Uterus (tissue), 4 donors: ENCODE data around the gene ANXA9. TPM values are rescaled to one million over a fixed set of nuclear protein-coding genes. Genes with fewer than 3 reads are reported as not detected.

Experiments used
- DNase-seq, 2 donors: peaks; one replicate each; pipeline ENCODE4 v3.0.0-alpha.2; 2019 to 2020
- H3K27ac ChIP-seq, 2 donors: fragments of 200-600 bp; sonication (generic); 1 replicate in 1 of 2; 2 replicates in 1 of 2; pipeline ENCODE4 v1.5.1; 2016 to 2018
- H3K27me3 ChIP-seq, 2 donors: fragments of 200-600 bp; sonication (generic); one replicate each; pipeline ENCODE4 v1.5.1; 2018 to 2019; ENCODE audit warnings: control low read depth in 1 of 2
- H3K36me3 ChIP-seq, 2 donors: fragments of 200-600 bp; sonication (generic); one replicate each; pipeline ENCODE4 v1.5.1; 2019; ENCODE audit warnings: control low read depth in 1 of 2
- H3K4me1 ChIP-seq, 2 donors: fragments of 200-600 bp; sonication (generic); one replicate each; pipeline ENCODE4 v1.5.1; 2018 to 2019; ENCODE audit warnings: control low read depth in 1 of 2
- H3K4me3 ChIP-seq, 2 donors: fragments of 200-600 bp; sonication (generic); 1 replicate in 1 of 2; 2 replicates in 1 of 2; pipeline ENCODE4 v1.5.1; 2018 to 2019; ENCODE audit warnings: mild to moderate bottlenecking in 1 of 2
- H3K9me3 ChIP-seq, 2 donors: fragments of 200-600 bp; sonication (generic); one replicate each; pipeline ENCODE4 v1.5.1; 2019; ENCODE audit warnings: control low read depth in 1 of 2
- CTCF ChIP-seq, 4 experiments: fragments of 200-600 bp in 2 of 4; fragments of 450-650 bp in 2 of 4; sonication (generic) in 2 of 4; IDR thresholded peaks; one replicate each; pipeline ENCODE4 v1.5.1; 2016 to 2019; ENCODE audit warnings: antibody characterized with exemption in 4 of 4, mild to moderate bottlenecking in 2 of 4, moderate library complexity in 1 of 4
- POLR2A ChIP-seq, 2 donors: fragments of 450-650 bp; IDR thresholded peaks; one replicate each; pipeline ENCODE4 v1.6.1; 2016; ENCODE audit warnings: antibody characterized with exemption in 2 of 2, mild to moderate bottlenecking in 1 of 2, moderate library complexity in 1 of 2
- intact Hi-C: fragments of 100-400 bp; cut with DNase I; formaldehyde crosslinking; loops from one replicate; pipeline ENCODE4 v1.15.1; 2023; ENCODE audit warnings: low total_unique reads
- total RNA-seq, 4 donors: library from RNA; depleted of rRNA in 3 of 4; stranded (reverse); fragments of >200 nt in 3 of 4; gene quantifications; one replicate each; pipeline versions ENCODE4 v1.1.0 to v1.2.4, GENCODE V29; 2014 to 2023
- donor health status: DM: yes; HTN: yes; CAD: no.

Gene ANXA9
- total RNA-seq, 4 donors from 2014 or later, result 2.3 to 54.3 (median 6.2) TPM

GRCh38 chr1:150995460-150995859, 13.4 kb downstream of the ANXA9 start:
- Histone ChIP-seq H3K4me1 (peaks cover 3 to 7% of the 10 kb centered on the region in 2 donors), H3K9me3 (no peaks in the 10 kb centered on the region), H3K27ac (peak overlapping the region; percentile 83 to 88), H3K36me3 (no peaks in the 10 kb centered on the region), H3K27me3 (no peaks in the 10 kb centered on the region), H3K4me3 (no peak overlapping the region)
- peak in 1 of 2 donors; percentile 32 for DNase-seq
- TF ChIP-seq CTCF (IDR thresholded peaks at IDR 0.05), result no peak
- intact Hi-C loops, result no loop called here

DNA sequence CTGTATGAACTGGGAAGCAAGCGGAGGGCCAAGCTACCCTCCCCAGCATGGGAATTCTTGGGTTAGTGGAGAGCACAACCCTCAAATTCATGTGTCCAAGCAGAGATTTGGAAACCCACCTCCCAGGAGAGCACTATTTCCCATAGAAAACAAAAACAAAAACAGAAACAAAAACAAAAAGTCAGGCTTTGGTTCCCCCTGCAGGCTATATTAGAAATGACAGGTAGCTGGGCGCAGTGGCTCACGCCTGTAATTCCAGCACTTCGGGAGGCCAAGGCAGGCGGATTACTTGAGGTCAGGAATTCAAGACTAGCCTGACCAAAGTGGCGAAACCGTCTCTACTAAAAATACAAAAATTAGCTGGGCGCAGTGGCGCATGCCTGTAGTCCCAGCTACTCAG, 13.8 kb downstream of the ANXA9 start:
- peak; percentile 63 for DNase-seq
- Histone ChIP-seq H3K4me1 (peaks cover 3 to 7% of the 10 kb centered on the region in 2 donors), H3K9me3 (no peaks in the 10 kb centered on the region), H3K4me3 (no peak overlapping the region), H3K27ac (peak overlapping the region; percentile 83 to 88), H3K27me3 (no peaks in the 10 kb centered on the region), H3K36me3 (no peaks in the 10 kb centered on the region)
- intact Hi-C loops, result no loop called here
- no peak for TF ChIP-seq POLR2A (IDR thresholded peaks at IDR 0.05)
- TF ChIP-seq CTCF (IDR thresholded peaks at IDR 0.05), result peak; percentile 78 to 87 (median 83)

DNA sequence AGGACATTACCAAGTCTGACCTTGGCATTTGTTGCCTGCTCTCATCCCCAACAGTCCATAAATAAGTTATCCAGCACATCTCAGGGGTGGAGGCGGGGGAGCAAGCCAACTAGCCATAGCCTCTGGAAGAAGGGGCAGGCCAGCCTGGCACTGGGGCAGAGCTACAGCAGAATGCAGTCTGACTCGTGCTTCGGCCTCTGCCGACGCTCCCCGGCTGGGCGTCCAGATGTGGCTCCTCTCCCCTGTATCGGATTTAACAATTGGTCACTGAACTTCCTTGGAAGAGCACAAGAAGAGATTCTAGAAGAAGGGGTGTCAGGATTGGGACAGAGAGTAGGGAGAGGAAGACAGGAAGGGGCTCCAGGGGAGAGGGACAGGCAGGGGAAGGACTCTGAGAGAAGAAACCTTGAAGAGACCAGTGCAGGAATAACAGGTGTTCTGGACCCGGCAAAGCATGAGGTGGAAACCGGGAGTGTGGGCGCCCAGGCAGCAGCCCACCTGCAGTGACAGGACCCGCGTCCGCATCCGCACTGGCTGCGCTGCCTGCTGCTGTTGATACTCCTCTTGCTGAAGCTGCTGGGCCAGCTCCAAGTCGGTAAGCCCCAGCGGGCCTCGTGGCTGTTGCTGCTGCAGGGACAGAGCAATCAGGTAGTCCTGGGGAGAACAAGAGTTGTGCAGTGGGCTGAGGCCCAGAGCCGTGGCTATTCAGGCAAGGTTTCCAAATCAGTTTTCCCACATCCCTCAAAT, 15.2 kb downstream of the ANXA9 start:
- no peaks in the 10 kb centered on the region for H3K9me3 ChIP-seq
- no peaks in the 10 kb centered on the region for H3K27me3 ChIP-seq
- TF ChIP-seq POLR2A (IDR thresholded peaks at IDR 0.05) (no peak), CTCF (IDR thresholded peaks at IDR 0.05) (no peak)
- intact Hi-C loops, result no loop called here
- no peaks in the 10 kb centered on the region for H3K36me3 ChIP-seq
- peaks cover 3 to 7% of the 10 kb centered on the region in 2 donors for H3K4me1 ChIP-seq
- no peak overlapping the region for H3K4me3 ChIP-seq
- no peak overlapping the region for H3K27ac ChIP-seq
- DNase-seq, result no peak

DNA sequence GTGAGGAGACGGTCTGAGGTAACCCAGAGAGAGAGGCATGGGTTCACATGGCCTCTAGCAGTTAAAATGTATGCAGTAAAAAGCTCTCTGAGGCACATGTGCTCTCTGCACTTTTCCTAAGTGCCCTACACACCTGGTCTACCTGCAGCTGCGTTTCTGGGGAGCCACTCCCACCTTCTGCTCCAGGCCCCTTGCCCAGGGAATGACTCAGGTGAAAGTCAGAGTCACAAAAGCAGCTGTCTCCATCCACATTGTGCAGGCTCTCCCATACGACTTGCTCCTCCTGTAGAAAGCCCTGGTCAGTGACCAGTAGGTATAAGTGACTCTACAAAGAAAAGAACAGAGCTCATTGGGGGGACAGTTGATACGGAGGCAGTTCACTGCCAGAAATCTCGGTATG, 15.9 kb downstream of the ANXA9 start:
- no peak for DNase-seq
- Histone ChIP-seq H3K27me3 (no peaks in the 10 kb centered on the region), H3K4me1 (peaks cover 7% of the 10 kb centered on the region in 2 donors), H3K4me3 (no peak overlapping the region), H3K36me3 (no peaks in the 10 kb centered on the region), H3K9me3 (no peaks in the 10 kb centered on the region), H3K27ac (no peak overlapping the region)
- TF ChIP-seq CTCF (IDR thresholded peaks at IDR 0.05) (no peak), POLR2A (IDR thresholded peaks at IDR 0.05) (no peak)
- intact Hi-C loops, result no loop called here

GRCh38 chr1:150999051-150999674, 17.1 kb downstream of the ANXA9 start:
- H3K27ac ChIP-seq, result no peak overlapping the region
- intact Hi-C loops, result no loop called here

More at GRCh38 chr1:150999051-150999674, 17.1 kb downstream of the ANXA9 start:
- no peak overlapping the region for H3K4me3 ChIP-seq
- no peaks in the 10 kb centered on the region for H3K27me3 ChIP-seq
- H3K9me3 ChIP-seq, result no peaks in the 10 kb centered on the region
- H3K36me3 ChIP-seq, result no peaks in the 10 kb centered on the region
- DNase-seq, result no peak
- no peak for TF ChIP-seq POLR2A (IDR thresholded peaks at IDR 0.05)
- TF ChIP-seq CTCF (IDR thresholded peaks at IDR 0.05), result no peak
- H3K4me1 ChIP-seq, result peaks cover 7% of the 10 kb centered on the region in 2 donors
